GM13977 (cell line): ENCODE data around the gene MYCL.

Experiments
- DNase-seq: peaks from one replicate; pipeline ENCODE4 v3.0.0; 2012; ENCODE audit warnings: low spot score
- in situ Hi-C: fragments of 300-500 bp; cut with MboI; formaldehyde crosslinking; loops from one replicate; pipeline ENCODE4 v1.12.0; 2022; ENCODE audit warnings: low sequenced_read_pairs, low pct_unique_long_range_greater_than_20kb, mixed read lengths, inconsistent platforms; ENCODE audit not compliant: unreplicated experiment
- TF ChIP-seq, protein P1 (sequence below): IDR thresholded peaks from 2 replicates; pipeline ENCODE4 v1.5.1; 2012; ENCODE audit warnings: mild to moderate bottlenecking, control low read depth; ENCODE audit not compliant: insufficient read depth; ENCODE audit errors: extremely low read depth, missing control alignments

MYCL gene

DNA sequence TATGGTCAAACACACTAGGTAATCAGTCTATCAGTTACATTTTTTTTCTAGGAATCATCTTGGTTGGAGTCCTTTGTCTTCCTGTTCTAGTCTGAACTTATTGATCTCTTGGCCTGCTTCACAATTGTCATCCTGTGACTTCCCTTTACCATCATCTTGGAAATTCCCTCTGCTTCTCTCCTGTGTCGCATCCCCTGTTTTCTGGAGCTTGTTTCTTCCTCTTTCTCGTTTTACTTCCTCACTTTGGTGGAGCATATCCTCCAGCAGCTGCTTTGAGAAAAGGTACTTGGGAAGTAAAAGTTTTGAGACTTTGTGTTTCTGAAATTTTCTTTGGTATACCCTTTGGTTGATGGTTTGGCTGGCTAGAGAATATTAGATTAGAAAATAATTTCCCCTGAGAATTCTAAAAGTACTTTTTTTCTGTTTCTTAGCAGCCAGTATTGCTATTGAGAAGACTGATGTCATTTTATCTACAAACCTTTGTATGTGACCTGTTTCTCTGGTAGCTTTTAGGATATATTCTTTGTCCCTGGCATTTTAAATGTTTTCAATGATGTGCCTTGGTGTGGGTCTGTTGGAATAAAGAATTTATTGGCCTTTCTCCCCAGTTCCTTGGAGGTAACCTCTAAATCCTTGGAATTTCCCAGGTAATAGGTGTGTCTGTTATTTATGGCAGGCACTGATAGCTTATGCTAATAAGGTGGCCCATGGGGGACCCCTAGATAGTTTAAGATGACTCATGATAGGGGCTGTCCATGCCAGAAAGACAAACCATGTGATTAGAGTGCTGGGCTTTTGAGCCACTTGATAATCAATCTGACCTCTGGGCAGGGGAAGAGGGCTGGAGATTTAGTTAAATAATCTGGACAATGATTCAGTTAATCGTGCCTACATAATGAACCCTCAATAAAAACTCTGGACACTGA lies 6.1 kb upstream of the MYCL start:
- TF ChIP-seq, protein P1, sequence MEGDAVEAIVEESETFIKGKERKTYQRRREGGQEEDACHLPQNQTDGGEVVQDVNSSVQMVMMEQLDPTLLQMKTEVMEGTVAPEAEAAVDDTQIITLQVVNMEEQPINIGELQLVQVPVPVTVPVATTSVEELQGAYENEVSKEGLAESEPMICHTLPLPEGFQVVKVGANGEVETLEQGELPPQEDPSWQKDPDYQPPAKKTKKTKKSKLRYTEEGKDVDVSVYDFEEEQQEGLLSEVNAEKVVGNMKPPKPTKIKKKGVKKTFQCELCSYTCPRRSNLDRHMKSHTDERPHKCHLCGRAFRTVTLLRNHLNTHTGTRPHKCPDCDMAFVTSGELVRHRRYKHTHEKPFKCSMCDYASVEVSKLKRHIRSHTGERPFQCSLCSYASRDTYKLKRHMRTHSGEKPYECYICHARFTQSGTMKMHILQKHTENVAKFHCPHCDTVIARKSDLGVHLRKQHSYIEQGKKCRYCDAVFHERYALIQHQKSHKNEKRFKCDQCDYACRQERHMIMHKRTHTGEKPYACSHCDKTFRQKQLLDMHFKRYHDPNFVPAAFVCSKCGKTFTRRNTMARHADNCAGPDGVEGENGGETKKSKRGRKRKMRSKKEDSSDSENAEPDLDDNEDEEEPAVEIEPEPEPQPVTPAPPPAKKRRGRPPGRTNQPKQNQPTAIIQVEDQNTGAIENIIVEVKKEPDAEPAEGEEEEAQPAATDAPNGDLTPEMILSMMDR, result no peak
- in situ Hi-C loops, result loop anchor here (5.0 kb wide), 1 partner anchor 85 kb away; no protein-coding TSS in a partner anchor
- DNase-seq, result no peak

DNA sequence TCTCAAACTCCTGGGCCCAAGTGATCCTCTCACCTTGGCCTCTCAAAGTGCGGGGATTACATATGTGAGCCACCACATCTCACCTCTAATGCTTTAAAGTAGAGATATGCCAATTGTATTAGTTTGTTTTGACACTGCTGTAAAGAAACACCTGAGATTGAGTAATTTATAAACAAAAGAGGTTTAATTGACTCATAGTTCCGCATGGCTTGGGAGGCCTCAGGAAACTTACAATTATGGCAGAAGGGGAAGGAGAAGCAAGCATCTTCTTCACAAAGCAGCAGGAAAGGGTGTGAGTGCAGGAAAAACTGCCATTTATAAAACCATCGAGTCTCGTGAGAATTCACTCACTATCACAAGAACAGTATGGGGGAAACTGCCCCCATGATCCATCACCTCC lies 3.5 kb upstream of the MYCL start:
- in situ Hi-C loops, result loop anchor here (5.0 kb wide), 1 partner anchor 83 kb away; no protein-coding TSS in a partner anchor
- no peak for DNase-seq
- TF ChIP-seq, protein P1, result no peak

DNA sequence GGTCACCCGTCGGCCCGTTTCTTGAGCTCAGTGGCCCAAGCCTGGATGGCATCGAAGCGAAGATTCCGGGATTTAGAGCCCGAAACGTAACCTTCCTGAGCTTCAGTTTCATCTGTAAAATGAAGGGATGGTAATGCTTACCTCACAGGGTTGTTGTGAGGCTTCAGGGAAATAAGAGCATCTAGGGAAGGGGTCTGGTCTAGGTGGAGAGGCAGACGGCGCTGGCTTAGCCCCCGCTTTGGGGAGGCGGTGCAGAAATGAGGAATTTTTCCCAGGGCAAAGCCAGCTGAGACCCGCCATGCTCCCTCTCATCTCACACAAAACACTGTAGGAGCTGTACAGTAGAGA lies 717 bp upstream of the MYCL start:
- TF ChIP-seq, protein P1, result peak; percentile 21
- no peak for DNase-seq
- in situ Hi-C loops, result no loop called here

DNA sequence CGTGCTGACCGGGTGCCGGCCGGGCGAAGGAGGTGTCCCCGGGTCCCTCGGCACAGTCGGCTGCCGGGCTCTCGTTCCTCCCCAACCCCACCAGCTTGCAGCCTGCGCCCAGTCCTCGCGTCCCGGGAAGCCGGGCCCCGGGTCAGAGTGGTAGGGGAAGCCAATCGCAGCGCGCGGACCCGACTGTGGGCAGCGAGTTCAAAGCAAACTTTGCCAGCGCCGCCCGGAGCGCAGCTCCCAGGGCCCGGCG lies 328 bp downstream of the MYCL start:
- in situ Hi-C loops, result no loop called here
- no peak for DNase-seq

DNA sequence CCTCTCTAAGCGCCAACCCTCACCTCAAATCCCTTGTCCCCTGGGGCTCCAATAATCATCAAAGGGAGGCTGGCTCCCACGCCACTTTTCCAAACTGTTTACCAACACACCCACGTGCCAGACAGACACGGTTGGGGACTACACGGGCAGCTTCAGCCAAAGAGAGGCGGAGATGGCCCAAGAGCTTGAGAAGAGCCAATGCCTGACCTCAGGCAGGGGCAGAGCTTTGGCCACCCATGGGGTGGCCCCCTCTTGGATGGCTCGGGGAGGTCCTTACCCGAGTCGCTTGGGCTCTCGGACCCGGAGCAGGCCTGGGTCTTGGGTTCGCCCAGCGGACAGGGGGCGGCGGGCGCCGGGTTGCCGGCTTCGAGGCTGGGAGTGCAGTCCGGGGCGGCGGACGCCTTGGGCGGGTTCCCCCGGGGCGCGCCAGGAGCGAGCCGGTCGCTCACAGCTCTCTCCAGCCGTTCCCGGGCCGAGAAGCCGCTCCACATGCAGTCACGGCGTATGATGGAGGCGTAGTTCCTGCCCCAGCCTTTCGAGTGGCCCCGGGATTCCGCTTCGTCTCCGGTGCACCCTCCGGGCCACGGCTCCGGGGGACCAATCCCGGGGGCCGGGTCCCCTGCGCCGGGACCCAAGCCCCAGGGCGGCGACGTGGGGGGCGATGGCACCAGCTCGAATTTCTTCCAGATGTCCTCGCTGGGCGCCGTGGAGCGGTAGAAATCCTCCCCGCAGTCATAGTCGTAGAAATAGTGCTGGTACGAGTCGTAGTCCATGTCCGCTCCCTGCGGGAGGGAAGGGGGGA lies 854 bp downstream of the MYCL start:
- in situ Hi-C loops, result no loop called here
- DNase-seq, result peak; percentile 48
- TF ChIP-seq, protein P1, result no peak

More for the DNA sequence above, 328 bp downstream of the MYCL start:
- TF ChIP-seq, protein P1, result no peak

DNA sequence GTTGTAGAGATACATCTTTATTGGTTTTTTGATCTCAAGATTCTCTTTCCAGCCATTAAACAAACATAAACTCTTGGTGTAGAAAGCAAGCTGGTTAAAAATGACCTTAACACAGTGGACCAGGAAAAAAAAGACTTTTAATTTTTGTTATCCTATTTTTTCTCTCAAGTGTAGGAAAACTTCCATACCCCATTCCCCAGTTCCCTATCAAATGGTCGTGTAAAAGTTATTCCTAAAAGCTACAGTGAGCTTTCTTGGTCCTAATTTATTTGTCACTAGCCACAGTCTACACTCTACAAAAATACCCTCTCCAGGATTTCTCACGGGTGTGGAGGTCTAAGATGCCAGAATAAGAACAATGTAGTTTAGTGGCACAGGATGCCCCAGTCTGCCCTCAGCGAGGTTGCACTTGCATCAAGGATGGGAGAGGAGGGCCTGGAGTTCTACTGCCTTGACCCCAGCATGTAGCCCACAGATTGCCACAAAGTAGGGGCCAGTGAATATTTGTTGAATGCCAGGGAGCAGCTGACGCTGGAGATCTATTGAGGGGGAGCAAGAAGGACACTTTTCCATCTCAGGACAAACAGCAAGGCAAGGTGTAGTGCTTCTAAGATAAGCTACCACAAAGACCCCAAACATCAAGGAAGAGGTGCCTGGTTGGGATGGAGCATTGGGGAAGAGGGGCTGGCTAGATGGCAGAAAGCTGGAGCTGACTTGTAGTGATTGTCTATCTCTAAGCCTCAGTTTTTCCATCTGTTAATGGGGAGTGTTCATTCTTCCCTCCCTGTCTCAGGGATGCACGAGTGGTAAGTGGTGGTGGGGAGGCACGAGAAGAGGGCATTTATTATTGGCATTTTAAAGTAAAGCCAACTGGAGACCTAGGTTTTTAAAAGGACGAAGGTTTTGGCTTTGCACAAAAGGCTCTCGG lies 1.8 kb downstream of the MYCL start:
- TF ChIP-seq, protein P1, result no peak
- DNase-seq, result no peak
- in situ Hi-C loops, result no loop called here
